A549 (cell line): ENCODE data around the gene SRRM4. TPM values are rescaled to one million over a fixed set of nuclear protein-coding genes. Genes with fewer than 3 reads are reported as not detected.

ENCODE experiments used
- ATAC-seq, 2 experiments: fragments of 200-7000 bp in 1 of 2; fragments of >200 bp in 1 of 2; cut with Nextera tagmentation in 1 of 2; cut with Tn5 transposase in 1 of 2; 3 replicates each; pipeline versions ENCODE4 v1.8.0 to v1.9.1; 2018 to 2020; ENCODE audit warnings: mild to moderate bottlenecking in 1 of 2, moderate library complexity in 1 of 2
- CTCF ChIA-PET: fragments of 300-600 bp; sonication (Branson Sonifier 250); formaldehyde crosslinking; extraction: SDS; loops from one replicate; lab custom pipeline; 2021; ENCODE audit warnings: antibody characterized with exemption, inconsistent platforms; lab: Yijun Ruan, JAX
- POLR2A ChIA-PET: fragments of 350-600 bp; formaldehyde crosslinking; extraction: SDS; loops from one replicate; lab custom pipeline; 2021; ENCODE audit warnings: antibody characterized with exemption, inconsistent platforms; lab: Yijun Ruan, JAX
- DNase-seq, 2 experiments: peaks; one replicate each; pipeline versions ENCODE4 v3.0.0 to v3.0.0-alpha.2; 2011 to 2016; ENCODE audit warnings: low read depth in 1 of 2, low spot score in 1 of 2
- FAIRE-seq: peaks from 2 replicates; lab custom pipeline; 2011; peaks lifted over from hg19 to GRCh38; lab: Jason Lieb, UNC
- H3K27ac ChIP-seq, 2 experiments: fragments of >200 bp; sonication (Bioruptor Twin); formaldehyde crosslinking; 3 replicates each; pipeline ENCODE4 v1.5.1; 2016 to 2017
- H3K4me1 ChIP-seq: fragments of >200 bp; sonication (Bioruptor Twin); formaldehyde crosslinking; 3 replicates; pipeline ENCODE4 v1.6.1; 2016
- H3K4me2 ChIP-seq: fragments of >200 bp; sonication (Bioruptor Twin); formaldehyde crosslinking; 3 replicates; pipeline ENCODE4 v1.6.1; 2016
- H3K4me3 ChIP-seq: fragments of >200 bp; sonication (Bioruptor Twin); formaldehyde crosslinking; 3 replicates; pipeline ENCODE4 v1.5.1; 2016
- H3K9me3 ChIP-seq: fragments of >200 bp; sonication (Bioruptor Twin); formaldehyde crosslinking; 3 replicates; pipeline ENCODE4 v1.6.1; 2016
- BHLHE40 ChIP-seq: IDR thresholded peaks from 2 replicates; pipeline ENCODE4 v1.6.1; 2012; ENCODE audit warnings: low read depth, low read length, inconsistent platforms
- CBX2 ChIP-seq: fragments of 200-600 bp; sonication (generic); IDR thresholded peaks from 2 replicates; pipeline ENCODE4 v1.6.1; 2016; ENCODE audit warnings: low read depth, mild to moderate bottlenecking, borderline replicate concordance
- CEBPB ChIP-seq, 2 experiments: fragments of >200 bp in 1 of 2; sonication (Bioruptor Twin) in 1 of 2; formaldehyde crosslinking in 1 of 2; IDR thresholded peaks; 2 replicates each; pipeline ENCODE4 v1.6.1; 2012 to 2016
- CHD4 ChIP-seq: fragments of 200-600 bp; sonication (generic); IDR thresholded peaks from 2 replicates; pipeline ENCODE4 v1.6.1; 2016; ENCODE audit warnings: antibody characterized with exemption, mild to moderate bottlenecking, borderline replicate concordance
- ESRRA ChIP-seq: fragments of 150-350 bp; IDR thresholded peaks from 2 replicates; pipeline ENCODE4 v1.6.1; 2014; ENCODE audit warnings: mild to moderate bottlenecking, low read length, borderline replicate concordance
- FOSB ChIP-seq: fragments of 250-450 bp; sonication (Bioruptor Pico); IDR thresholded peaks from 2 replicates; pipeline ENCODE4 v1.5.0; 2020; ENCODE audit warnings: mild to moderate bottlenecking, moderate library complexity
- FOXS1 ChIP-seq: fragments of 250-450 bp; sonication (Bioruptor Pico); IDR thresholded peaks from 2 replicates; pipeline ENCODE4 v1.5.0; 2020; ENCODE audit warnings: mild to moderate bottlenecking, moderate library complexity
- HDAC2 ChIP-seq: fragments of 200-600 bp; sonication (generic); IDR thresholded peaks from 2 replicates; pipeline ENCODE4 v1.6.1; 2016
- HOXA7 ChIP-seq: fragments of 250-450 bp; sonication (Bioruptor Pico); IDR thresholded peaks from 2 replicates; pipeline ENCODE4 v1.5.0; 2020; ENCODE audit warnings: mild to moderate bottlenecking, moderate library complexity
- JUN ChIP-seq, 2 experiments: fragments of >200 bp; sonication (Bioruptor Twin); formaldehyde crosslinking; IDR thresholded peaks; 2 replicates in 1 of 2; 3 replicates in 1 of 2; pipeline ENCODE4 v1.6.1; 2016 to 2017
- KDM1A ChIP-seq: fragments of 200-600 bp; sonication (generic); IDR thresholded peaks from 2 replicates; pipeline ENCODE4 v1.6.1; 2016; ENCODE audit warnings: low read depth, mild to moderate bottlenecking
- MAZ ChIP-seq: fragments of 150-350 bp; IDR thresholded peaks from 2 replicates; pipeline ENCODE4 v1.6.1; 2014; ENCODE audit warnings: antibody characterized with exemption, low read depth, low read length, borderline replicate concordance
- MYC ChIP-seq: IDR thresholded peaks from 2 replicates; pipeline ENCODE4 v1.6.1; 2012; ENCODE audit warnings: mild to moderate bottlenecking, inconsistent platforms, low read length, improper control_type of control experiment, borderline replicate concordance
- NPAS2 ChIP-seq: fragments of 250-450 bp; sonication (Bioruptor Pico); IDR thresholded peaks from 2 replicates; pipeline ENCODE4 v1.8.0; 2022; ENCODE audit warnings: mild to moderate bottlenecking, moderate library complexity, borderline replicate concordance
- POLR2A ChIP-seq: IDR thresholded peaks from 2 replicates; pipeline ENCODE4 v1.6.1; 2012; ENCODE audit warnings: mild to moderate bottlenecking, low read length
- RARB ChIP-seq: fragments of 250-450 bp; sonication (Bioruptor Pico); IDR thresholded peaks from 2 replicates; pipeline ENCODE4 v1.8.0; 2021; ENCODE audit warnings: mild to moderate bottlenecking, moderate library complexity
- RFX5 ChIP-seq: fragments of 450-650 bp; IDR thresholded peaks from 2 replicates; pipeline ENCODE4 v1.7.1; 2014; ENCODE audit warnings: antibody characterized with exemption, mild to moderate bottlenecking, moderate library complexity
- SMC3 ChIP-seq: fragments of >200 bp; sonication (Bioruptor Twin); formaldehyde crosslinking; IDR thresholded peaks from 3 replicates; pipeline ENCODE4 v1.6.1; 2018; ENCODE audit warnings: inconsistent platforms
- TFCP2L1 ChIP-seq: fragments of 250-450 bp; sonication (Bioruptor Pico); IDR thresholded peaks from 2 replicates; pipeline ENCODE4 v1.5.0; 2021; ENCODE audit warnings: mild to moderate bottlenecking
- ZC3H11A ChIP-seq: fragments of 450-650 bp; IDR thresholded peaks from 2 replicates; pipeline ENCODE4 v1.6.1; 2014; ENCODE audit warnings: antibody characterized with exemption, mild to moderate bottlenecking
- ZNF302 ChIP-seq: fragments of 250-450 bp; sonication (Bioruptor Pico); IDR thresholded peaks from 2 replicates; pipeline ENCODE4 v1.9.0; 2021; ENCODE audit warnings: inconsistent platforms, mild to moderate bottlenecking, moderate library complexity
- WGBS: methylation state at CpG from one replicate; pipeline ENCODE4 v1.1.6; 2017; ENCODE audit errors: missing lambda C conversion rate; 5-methylcytosine and 5-hydroxymethylcytosine counted together
- polyA plus RNA-seq, 4 experiments: library from polyadenylated mRNA; depleted of rRNA in 3 of 4; stranded (reverse); fragments of >200 nt; fragmentation: RNase III in 1 of 4; extraction: RNeasy Plus Mini Kit Qiagen cat#74134 plus additional on column Dnase treatment in 1 of 4; gene quantifications; 2 replicates in 3 of 4; 3 replicates in 1 of 4; pipeline ENCODE4 v1.2.3, GENCODE V29; 2011 to 2017
- TF ChIP-seq, protein P1 (sequence below): IDR thresholded peaks from 2 replicates; pipeline ENCODE4 v1.6.1; 2012
- TF ChIP-seq, protein P2 (sequence below): fragments of 200-600 bp; sonication (generic); IDR thresholded peaks from 2 replicates; pipeline ENCODE4 v1.6.1; 2016; ENCODE audit warnings: antibody characterized with exemption, mild to moderate bottlenecking, moderate library complexity
- TF ChIP-seq, protein P3 (sequence below): fragments of 150-350 bp; IDR thresholded peaks from 2 replicates; pipeline ENCODE4 v1.6.1; 2014; ENCODE audit warnings: low read depth, mild to moderate bottlenecking, low read length
- TF ChIP-seq, protein P4 (sequence below): fragments of >200 bp; sonication (Bioruptor Twin); formaldehyde crosslinking; IDR thresholded peaks from 3 replicates; pipeline ENCODE4 v1.5.1; 2016

SRRM4 gene
- polyA plus RNA-seq, 2 of the 4 experiments (the other 2 are of a cell fraction) = not detected

DNA sequence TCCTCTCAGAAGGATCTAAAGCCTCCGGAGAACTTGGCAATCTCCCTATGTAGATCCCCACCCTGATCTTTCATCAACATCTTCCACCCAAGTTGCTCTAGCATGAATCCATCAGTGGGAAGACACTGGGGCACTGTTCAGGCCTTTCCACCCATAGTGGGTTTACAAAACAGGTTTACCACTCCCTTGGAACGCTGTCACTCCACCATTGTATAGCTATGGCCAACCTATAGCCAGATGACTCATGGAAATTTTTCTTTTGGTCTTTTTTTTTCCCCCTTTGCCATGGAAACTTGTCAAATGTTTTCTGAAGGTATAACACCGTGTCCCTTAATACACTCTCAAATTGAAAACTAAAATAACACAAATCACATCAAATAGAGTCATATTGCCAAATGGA lies 186.6 kb downstream of the SRRM4 start:
- H3K4me1 ChIP-seq = no peaks in the 10 kb centered on the region
- H3K9me3 ChIP-seq = no peaks in the 10 kb centered on the region
- H3K4me3 ChIP-seq = no peak overlapping the region
- ChIA-PET CTCF (interaction anchor here (1.0 kb wide), 1 partner anchor 28 kb away, joined by 3 read pairs; no protein-coding TSS in a partner anchor), POLR2A (no interaction called here)
- FAIRE-seq (no peak), DNase-seq (no peak), ATAC-seq (no peak)
- no peak overlapping the region for H3K4me2 ChIP-seq
- H3K27ac ChIP-seq = no peak overlapping the region
- 11% methylated on average over 3 of the region's 3 CpGs for WGBS
- TF ChIP-seq CBX2 = no peak
- TF ChIP-seq, protein P1, sequence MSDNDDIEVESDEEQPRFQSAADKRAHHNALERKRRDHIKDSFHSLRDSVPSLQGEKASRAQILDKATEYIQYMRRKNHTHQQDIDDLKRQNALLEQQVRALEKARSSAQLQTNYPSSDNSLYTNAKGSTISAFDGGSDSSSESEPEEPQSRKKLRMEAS = no peak
- TF ChIP-seq ESRRA = no peak
- no peak for TF ChIP-seq HDAC2

DNA sequence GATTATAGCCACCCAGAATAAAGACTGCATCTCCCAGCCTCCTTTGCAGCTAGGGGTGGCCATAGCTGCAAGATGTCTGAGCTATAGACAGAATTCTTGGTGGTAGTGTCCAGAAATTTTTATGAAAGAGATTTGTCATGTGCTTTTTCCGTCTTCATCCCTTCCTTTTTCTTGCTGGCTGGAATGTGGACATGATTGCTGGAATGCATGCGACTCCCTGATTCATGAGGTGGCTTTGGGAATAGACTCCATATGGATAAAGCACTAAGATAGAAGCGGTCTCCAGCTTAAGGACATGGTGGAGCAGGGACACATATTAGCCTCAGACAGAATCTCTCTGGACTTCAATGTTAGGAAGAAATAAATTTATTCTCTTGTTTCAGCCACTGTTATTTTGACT lies 187.4 kb downstream of the SRRM4 start:
- Histone ChIP-seq H3K4me2 (no peak overlapping the region), H3K4me1 (no peaks in the 10 kb centered on the region), H3K9me3 (no peaks in the 10 kb centered on the region), H3K27ac (no peak overlapping the region), H3K4me3 (no peak overlapping the region)
- FAIRE-seq (no peak), ATAC-seq (no peak), DNase-seq (no peak)
- POLR2A ChIA-PET = no interaction called here
- 22% methylated on average over 3 of the region's 3 CpGs for WGBS
- CTCF ChIA-PET = no interaction called here
- TF ChIP-seq RARB (CRISPR knock-in tag) (no peak), BHLHE40 (no peak), POLR2A (no peak)
- TF ChIP-seq, protein P2, sequence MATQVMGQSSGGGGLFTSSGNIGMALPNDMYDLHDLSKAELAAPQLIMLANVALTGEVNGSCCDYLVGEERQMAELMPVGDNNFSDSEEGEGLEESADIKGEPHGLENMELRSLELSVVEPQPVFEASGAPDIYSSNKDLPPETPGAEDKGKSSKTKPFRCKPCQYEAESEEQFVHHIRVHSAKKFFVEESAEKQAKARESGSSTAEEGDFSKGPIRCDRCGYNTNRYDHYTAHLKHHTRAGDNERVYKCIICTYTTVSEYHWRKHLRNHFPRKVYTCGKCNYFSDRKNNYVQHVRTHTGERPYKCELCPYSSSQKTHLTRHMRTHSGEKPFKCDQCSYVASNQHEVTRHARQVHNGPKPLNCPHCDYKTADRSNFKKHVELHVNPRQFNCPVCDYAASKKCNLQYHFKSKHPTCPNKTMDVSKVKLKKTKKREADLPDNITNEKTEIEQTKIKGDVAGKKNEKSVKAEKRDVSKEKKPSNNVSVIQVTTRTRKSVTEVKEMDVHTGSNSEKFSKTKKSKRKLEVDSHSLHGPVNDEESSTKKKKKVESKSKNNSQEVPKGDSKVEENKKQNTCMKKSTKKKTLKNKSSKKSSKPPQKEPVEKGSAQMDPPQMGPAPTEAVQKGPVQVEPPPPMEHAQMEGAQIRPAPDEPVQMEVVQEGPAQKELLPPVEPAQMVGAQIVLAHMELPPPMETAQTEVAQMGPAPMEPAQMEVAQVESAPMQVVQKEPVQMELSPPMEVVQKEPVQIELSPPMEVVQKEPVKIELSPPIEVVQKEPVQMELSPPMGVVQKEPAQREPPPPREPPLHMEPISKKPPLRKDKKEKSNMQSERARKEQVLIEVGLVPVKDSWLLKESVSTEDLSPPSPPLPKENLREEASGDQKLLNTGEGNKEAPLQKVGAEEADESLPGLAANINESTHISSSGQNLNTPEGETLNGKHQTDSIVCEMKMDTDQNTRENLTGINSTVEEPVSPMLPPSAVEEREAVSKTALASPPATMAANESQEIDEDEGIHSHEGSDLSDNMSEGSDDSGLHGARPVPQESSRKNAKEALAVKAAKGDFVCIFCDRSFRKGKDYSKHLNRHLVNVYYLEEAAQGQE = no peak

DNA sequence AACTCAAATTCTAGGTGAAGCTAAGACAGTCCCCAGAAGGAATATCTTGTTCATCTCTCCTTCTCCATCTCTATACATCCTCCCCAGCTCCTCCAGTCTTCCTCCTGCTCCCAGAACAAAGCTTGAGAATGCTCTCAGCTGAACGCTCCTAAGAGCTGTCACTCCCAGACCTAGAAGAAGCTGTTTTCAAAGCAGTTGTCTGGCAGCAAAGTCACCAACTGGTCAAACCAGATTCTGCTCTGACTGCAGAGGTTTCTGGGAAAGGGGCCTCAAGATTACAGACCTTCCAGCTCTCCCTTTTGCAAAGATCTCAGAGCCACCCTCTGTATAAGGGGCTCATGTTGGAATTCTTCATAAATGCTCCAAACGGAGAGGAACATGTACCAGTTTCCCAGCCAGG lies 187.8 kb downstream of the SRRM4 start:
- Histone ChIP-seq H3K4me2 (no peak overlapping the region), H3K4me1 (no peaks in the 10 kb centered on the region), H3K27ac (no peak overlapping the region), H3K9me3 (no peaks in the 10 kb centered on the region), H3K4me3 (no peak overlapping the region)
- TF ChIP-seq HDAC2 = no peak
- TF ChIP-seq ZNF302 (CRISPR knock-in tag) = no peak
- TF ChIP-seq CEBPB (IDR thresholded peaks at IDR 0.05) = no peak
- TF ChIP-seq, protein P3, sequence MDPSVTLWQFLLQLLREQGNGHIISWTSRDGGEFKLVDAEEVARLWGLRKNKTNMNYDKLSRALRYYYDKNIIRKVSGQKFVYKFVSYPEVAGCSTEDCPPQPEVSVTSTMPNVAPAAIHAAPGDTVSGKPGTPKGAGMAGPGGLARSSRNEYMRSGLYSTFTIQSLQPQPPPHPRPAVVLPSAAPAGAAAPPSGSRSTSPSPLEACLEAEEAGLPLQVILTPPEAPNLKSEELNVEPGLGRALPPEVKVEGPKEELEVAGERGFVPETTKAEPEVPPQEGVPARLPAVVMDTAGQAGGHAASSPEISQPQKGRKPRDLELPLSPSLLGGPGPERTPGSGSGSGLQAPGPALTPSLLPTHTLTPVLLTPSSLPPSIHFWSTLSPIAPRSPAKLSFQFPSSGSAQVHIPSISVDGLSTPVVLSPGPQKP = no peak
- TF ChIP-seq FOXS1 (CRISPR knock-in tag) = no peak
- no peak for TF ChIP-seq FOSB
- TF ChIP-seq TFCP2L1 (CRISPR knock-in tag) = no peak
- no peak for TF ChIP-seq NPAS2 (CRISPR knock-in tag)
- TF ChIP-seq, protein P4, sequence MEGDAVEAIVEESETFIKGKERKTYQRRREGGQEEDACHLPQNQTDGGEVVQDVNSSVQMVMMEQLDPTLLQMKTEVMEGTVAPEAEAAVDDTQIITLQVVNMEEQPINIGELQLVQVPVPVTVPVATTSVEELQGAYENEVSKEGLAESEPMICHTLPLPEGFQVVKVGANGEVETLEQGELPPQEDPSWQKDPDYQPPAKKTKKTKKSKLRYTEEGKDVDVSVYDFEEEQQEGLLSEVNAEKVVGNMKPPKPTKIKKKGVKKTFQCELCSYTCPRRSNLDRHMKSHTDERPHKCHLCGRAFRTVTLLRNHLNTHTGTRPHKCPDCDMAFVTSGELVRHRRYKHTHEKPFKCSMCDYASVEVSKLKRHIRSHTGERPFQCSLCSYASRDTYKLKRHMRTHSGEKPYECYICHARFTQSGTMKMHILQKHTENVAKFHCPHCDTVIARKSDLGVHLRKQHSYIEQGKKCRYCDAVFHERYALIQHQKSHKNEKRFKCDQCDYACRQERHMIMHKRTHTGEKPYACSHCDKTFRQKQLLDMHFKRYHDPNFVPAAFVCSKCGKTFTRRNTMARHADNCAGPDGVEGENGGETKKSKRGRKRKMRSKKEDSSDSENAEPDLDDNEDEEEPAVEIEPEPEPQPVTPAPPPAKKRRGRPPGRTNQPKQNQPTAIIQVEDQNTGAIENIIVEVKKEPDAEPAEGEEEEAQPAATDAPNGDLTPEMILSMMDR = no peak
- no peak for TF ChIP-seq ZC3H11A
- no peak for TF ChIP-seq JUN (IDR thresholded peaks at IDR 0.05)
- TF ChIP-seq, protein P1 = no peak
- TF ChIP-seq KDM1A = no peak
- no peak for TF ChIP-seq MAZ
- no peak for TF ChIP-seq CBX2
- TF ChIP-seq HOXA7 (CRISPR knock-in tag) = no peak
- TF ChIP-seq RFX5 = no peak
- TF ChIP-seq SMC3 = no peak
- no peak for TF ChIP-seq MYC
- TF ChIP-seq CHD4 = no peak
- no peak for FAIRE-seq
- 50% methylated on average over 2 of the region's 2 CpGs for WGBS
- ChIA-PET POLR2A (no interaction called here), CTCF (no interaction called here)
- no peak for DNase-seq
- ATAC-seq = no peak
